H1 (cell line): ENCODE data around the gene AOPEP. TPM values are rescaled to one million over a fixed set of nuclear protein-coding genes. Genes with fewer than 3 reads are reported as not detected.
A peak's percentile ranks its signal among the peaks of the same experiment; 100 is the strongest.

Experiments
- CTCF ChIA-PET: fragments of 300-600 bp; sonication (Branson Sonifier 250); formaldehyde crosslinking; loops from one replicate; lab custom pipeline; 2021; ENCODE audit not compliant: partially characterized antibody; lab: Charles Lee
- POLR2A ChIA-PET: fragments of 300-600 bp; sonication (Branson Sonifier 250); formaldehyde crosslinking; loops from one replicate; lab custom pipeline; 2021; ENCODE audit warnings: inconsistent platforms; ENCODE audit not compliant: partially characterized antibody; lab: Charles Lee
- DNase-seq, 2 experiments: peaks; one replicate each; pipeline versions ENCODE4 v3.0.0 to v3.0.0-alpha.2; 2010 to 2022; ENCODE audit warnings: low spot score in 2 of 2, low read depth in 1 of 2, mixed read lengths in 1 of 2
- FAIRE-seq: peaks from 2 replicates; lab custom pipeline; 2011; peaks lifted over from hg19 to GRCh38; lab: Jason Lieb, UNC
- H2AFZ ChIP-seq: 2 replicates; pipeline ENCODE4 v1.8.1; 2012; ENCODE audit warnings: low read length, inconsistent platforms
- H2AK5ac ChIP-seq: 2 replicates; pipeline ENCODE4 v1.6.1; 2013; ENCODE audit warnings: low read depth, low read length
- H2BK120ac ChIP-seq: replicated peaks from 2 replicates; pipeline ENCODE3; 2013; ENCODE audit warnings: low read depth, low read length, inconsistent platforms
- H2BK12ac ChIP-seq: 2 replicates; pipeline ENCODE4 v1.6.1; 2013; ENCODE audit warnings: low read depth, low read length
- H2BK15ac ChIP-seq: 2 replicates; pipeline ENCODE4 v1.6.1; 2013; ENCODE audit warnings: low read length
- H2BK20ac ChIP-seq: 2 replicates; pipeline ENCODE4 v1.6.1; 2013; ENCODE audit warnings: low read length
- H2BK5ac ChIP-seq: 2 replicates; pipeline ENCODE4 v1.6.1; 2013; ENCODE audit warnings: low read depth, low read length
- H3K14ac ChIP-seq: 2 replicates; pipeline ENCODE4 v1.6.1; 2013; ENCODE audit warnings: inconsistent platforms; ENCODE audit not compliant: insufficient read length
- H3K18ac ChIP-seq: 2 replicates; pipeline ENCODE4 v1.6.1; 2013; ENCODE audit warnings: low read length; ENCODE audit errors: extremely low read depth
- H3K23ac ChIP-seq: 2 replicates; pipeline ENCODE4 v1.6.1; 2013; ENCODE audit warnings: inconsistent platforms; ENCODE audit not compliant: insufficient read length
- H3K23me2 ChIP-seq: 2 replicates; pipeline ENCODE4 v1.6.1; 2013; ENCODE audit warnings: low read depth, low read length
- H3K27ac ChIP-seq: 2 replicates; pipeline ENCODE4 v1.6.1; 2011; ENCODE audit warnings: low read depth, low read length, inconsistent platforms
- H3K27me3 ChIP-seq, 4 experiments: replicated peaks in 1 of 4; 1 replicate in 1 of 4; 2 replicates in 3 of 4; pipeline versions ENCODE4 v1.6.1 to v1.8.1; 2011 to 2013; ENCODE audit warnings: low read length in 3 of 4, mild to moderate bottlenecking in 3 of 4, inconsistent platforms in 2 of 4, mixed read lengths in 2 of 4, moderate library complexity in 1 of 4; ENCODE audit not compliant: control insufficient read depth in 3 of 4, insufficient read depth in 3 of 4; ENCODE audit errors: extremely low read depth in 1 of 4
- H3K36me3 ChIP-seq, 4 experiments: 2 replicates each; pipeline versions ENCODE4 v1.6.1 to v1.8.1; 2011 to 2013; ENCODE audit warnings: mild to moderate bottlenecking in 4 of 4, low read length in 3 of 4, moderate library complexity in 2 of 4, control low read depth in 1 of 4, inconsistent platforms in 1 of 4; ENCODE audit not compliant: insufficient read depth in 4 of 4, control insufficient read depth in 2 of 4
- H3K4ac ChIP-seq: replicated peaks from 2 replicates; pipeline ENCODE3; 2013; ENCODE audit warnings: low read length, low read depth, mixed read lengths, inconsistent platforms; ENCODE audit not compliant: insufficient read length
- H3K4me1 ChIP-seq, 4 experiments: replicated peaks in 1 of 4; 1 replicate in 1 of 4; 2 replicates in 3 of 4; pipeline versions ENCODE4 v1.6.1 to v1.8.1; 2011 to 2013; ENCODE audit warnings: low read length in 3 of 4, inconsistent platforms in 2 of 4, mixed read lengths in 1 of 4; ENCODE audit not compliant: insufficient read depth in 4 of 4, control insufficient read depth in 3 of 4
- H3K4me2 ChIP-seq, 2 experiments: 2 replicates each; pipeline versions ENCODE4 v1.6.1 to v1.8.1; 2011 to 2013; ENCODE audit warnings: low read depth in 2 of 2, low read length in 2 of 2, control low read depth in 1 of 2, inconsistent platforms in 1 of 2, mild to moderate bottlenecking in 1 of 2; ENCODE audit not compliant: insufficient read depth in 1 of 2
- H3K4me3 ChIP-seq, 4 experiments: fragments of 200-600, 300-600 bp in 1 of 4; sonication (generic), shearing (Covaris generic), sonication (Bioruptor Twin) in 1 of 4; 2 replicates each; pipeline versions ENCODE4 v1.5.1 to v1.8.1; 2011 to 2016; ENCODE audit warnings: low read length in 4 of 4, low read depth in 3 of 4, control low read depth in 2 of 4, inconsistent platforms in 2 of 4, mild to moderate bottlenecking in 2 of 4, mixed read lengths in 1 of 4, moderate library complexity in 1 of 4; ENCODE audit not compliant: insufficient read depth in 2 of 4; ENCODE audit errors: extremely low read depth in 1 of 4
- H3K56ac ChIP-seq: replicated peaks from 2 replicates; pipeline ENCODE3; 2013; ENCODE audit warnings: low read depth, mild to moderate bottlenecking, mixed read lengths, low read length, inconsistent platforms; ENCODE audit not compliant: insufficient read length
- H3K79me1 ChIP-seq: 2 replicates; pipeline ENCODE4 v1.6.1; 2013; ENCODE audit warnings: low read depth, low read length, control low read depth
- H3K79me2 ChIP-seq, 2 experiments: 2 replicates each; pipeline versions ENCODE4 v1.6.1 to v1.8.1; 2012 to 2013; ENCODE audit warnings: low read length in 2 of 2, mild to moderate bottlenecking in 2 of 2, inconsistent platforms in 1 of 2; ENCODE audit not compliant: insufficient read depth in 2 of 2, control insufficient read depth in 1 of 2
- H3K9ac ChIP-seq, 4 experiments: replicated peaks in 1 of 4; 1 replicate in 1 of 4; 2 replicates in 3 of 4; pipeline versions ENCODE4 v1.6.1 to v1.8.1; 2011 to 2013; ENCODE audit warnings: low read depth in 3 of 4, low read length in 3 of 4, control low read depth in 2 of 4, mild to moderate bottlenecking in 2 of 4, moderate library complexity in 2 of 4, inconsistent platforms in 1 of 4; ENCODE audit errors: extremely low read depth in 1 of 4
- H3K9me3 ChIP-seq, 2 experiments: 2 replicates each; pipeline versions ENCODE4 v1.6.1 to v1.8.1; 2012 to 2013; ENCODE audit warnings: mild to moderate bottlenecking in 2 of 2, moderate library complexity in 2 of 2, control low read depth in 1 of 2, inconsistent platforms in 1 of 2, low read depth in 1 of 2, low read length in 1 of 2, mixed read lengths in 1 of 2; ENCODE audit not compliant: insufficient read depth in 2 of 2
- H4K20me1 ChIP-seq, 2 experiments: replicated peaks in 1 of 2; 2 replicates each; pipeline versions ENCODE3 to v1.8.1; 2011 to 2013; ENCODE audit warnings: inconsistent platforms in 2 of 2, low read length in 2 of 2, mild to moderate bottlenecking in 1 of 2; ENCODE audit not compliant: insufficient read depth in 2 of 2, control insufficient read depth in 1 of 2
- H4K5ac ChIP-seq: 2 replicates; pipeline ENCODE4 v1.6.1; 2013; ENCODE audit warnings: low read length, low read depth, mixed read lengths, inconsistent platforms; ENCODE audit not compliant: insufficient read length
- H4K8ac ChIP-seq: 2 replicates; pipeline ENCODE4 v1.8.0; 2013; ENCODE audit warnings: mild to moderate bottlenecking, moderate library complexity, low read length, inconsistent platforms; ENCODE audit not compliant: insufficient read depth; ENCODE audit errors: extremely low read depth
- H4K91ac ChIP-seq: replicated peaks from 2 replicates; pipeline ENCODE3; 2013; ENCODE audit warnings: low read length, mixed read lengths, inconsistent platforms; ENCODE audit not compliant: insufficient read length
- ASH2L ChIP-seq: fragments of 200-600, 300-600 bp; sonication (generic); IDR thresholded peaks from one replicate; pipeline ENCODE4 v1.7.1; 2017; ENCODE audit warnings: low read length
- ATF3 ChIP-seq: IDR thresholded peaks from 2 replicates; pipeline ENCODE4 v1.6.1; 2011; ENCODE audit warnings: low read depth, mild to moderate bottlenecking, low read length; ENCODE audit not compliant: insufficient read depth
- BACH1 ChIP-seq: IDR thresholded peaks from 2 replicates; pipeline ENCODE4 v1.6.1; 2012; ENCODE audit warnings: low read length, improper control_type of control experiment
- CBX5 ChIP-seq: fragments of 300-800, 300-1000 bp; sonication (generic); IDR thresholded peaks from 2 replicates; pipeline ENCODE4 v1.7.1; 2016; ENCODE audit warnings: antibody characterized with exemption, low read length, low read depth
- CHD2 ChIP-seq: IDR thresholded peaks from 2 replicates; pipeline ENCODE4 v1.6.1; 2012; ENCODE audit warnings: low read length, improper control_type of control experiment
- EGR1 ChIP-seq: IDR thresholded peaks from 2 replicates; pipeline ENCODE4 v1.6.1; 2011; ENCODE audit warnings: low read depth, low read length, borderline replicate concordance
- KDM1A ChIP-seq: fragments of 200-600, 300-600 bp; sonication (generic); IDR thresholded peaks from 2 replicates; pipeline ENCODE4 v1.7.1; 2016; ENCODE audit warnings: mild to moderate bottlenecking, low read length, borderline replicate concordance
- KDM4A ChIP-seq: IDR thresholded peaks from one replicate; pipeline ENCODE4 v1.7.1; 2012; ENCODE audit warnings: low read depth, mild to moderate bottlenecking, moderate library complexity, low read length, inconsistent platforms; ENCODE audit not compliant: severe bottlenecking
- NRF1 ChIP-seq: IDR thresholded peaks from 2 replicates; pipeline ENCODE4 v1.6.1; 2011; ENCODE audit warnings: mild to moderate bottlenecking, low read depth, low read length, improper control_type of control experiment
- RNF2 ChIP-seq: fragments of 200-900, 300-1000 bp; sonication (generic); IDR thresholded peaks from 2 replicates; pipeline ENCODE4 v1.7.1; 2016; ENCODE audit warnings: borderline replicate concordance, low read depth, mild to moderate bottlenecking, antibody characterized with exemption, low read length; ENCODE audit not compliant: poor library complexity, severe bottlenecking; ENCODE audit errors: missing control alignments
- SP1 ChIP-seq: IDR thresholded peaks from 2 replicates; pipeline ENCODE4 v1.6.1; 2011; ENCODE audit warnings: low read depth, low read length
- SP4 ChIP-seq: IDR thresholded peaks from 2 replicates; pipeline ENCODE4 v1.6.1; 2012; ENCODE audit warnings: low read length, inconsistent platforms
- ZNF274 ChIP-seq: IDR thresholded peaks from 2 replicates; pipeline ENCODE4 v1.7.0; 2012; ENCODE audit warnings: low read length, borderline replicate concordance; ENCODE audit errors: extremely low read depth
- WGBS, 2 experiments: shearing (Covaris generic) in 1 of 2; methylation state at CpG; one replicate each; pipeline versions ENCODE4 v1.1.6 to v1.1.7; 2013 to 2015; ENCODE audit warnings: low lambda C conversion rate in 2 of 2, mixed read lengths in 2 of 2, inconsistent platforms in 1 of 2, low coverage in 1 of 2, missing lambda C conversion rate in 1 of 2; ENCODE audit not compliant: insufficient replicate concordance in 2 of 2, insufficient coverage in 1 of 2, insufficient read length in 1 of 2; ENCODE audit errors: extremely low coverage in 1 of 2, missing lambda C conversion rate in 1 of 2; 5-methylcytosine and 5-hydroxymethylcytosine counted together
- polyA plus RNA-seq, 7 experiments: library from polyadenylated mRNA; depleted of rRNA in 3 of 7; stranded (reverse) in 5 of 7; unstranded in 2 of 7; fragments of >200 nt in 5 of 7; fragments of 200-250 nt in 2 of 7; gene quantifications; 1 replicate in 5 of 7; 2 replicates in 1 of 7; 4 replicates in 1 of 7; pipeline versions ENCODE4 v1.2.1 to v1.2.3, GENCODE V29; 2011 to 2013; ENCODE audit warnings: missing spikeins in 2 of 7, mixed read lengths in 2 of 7
- total RNA-seq: library from RNA; stranded (reverse); fragmentation: NEBNext Ultra II Directional; extraction: Animal tissue kit (Norgen Biotek cat#: 25700); gene quantifications from 2 replicates; pipeline ENCODE4 v1.2.1, GENCODE V29; 2021

AOPEP gene
- total and polyA plus RNA-seq, 2 of the 8 experiments (the other 6 are each of a cell fraction or from before 2014, with no cell fraction given) = 6.1 to 14.3 TPM

GRCh38 chr9:95105519-95106287 lies 379.2 kb downstream of the AOPEP start:
- no peak overlapping the region for H3K4ac ChIP-seq
- DNase-seq (no peak), FAIRE-seq (no peak)
- no peak overlapping the region for H2BK12ac ChIP-seq
- no peak overlapping the region for H2AK5ac ChIP-seq
- H4K20me1 ChIP-seq = no peaks in the 10 kb centered on the region
- H3K4me3 ChIP-seq = no peak overlapping the region
- H3K18ac ChIP-seq = no peak overlapping the region
- no peak overlapping the region for H4K5ac ChIP-seq
- no peak overlapping the region for H2BK5ac ChIP-seq
- no peak overlapping the region for H4K91ac ChIP-seq
- no peak overlapping the region for H2BK20ac ChIP-seq
- no peaks in the 10 kb centered on the region for H3K79me2 ChIP-seq
- no peaks in the 10 kb centered on the region for H3K23me2 ChIP-seq
- no peak overlapping the region for H3K14ac ChIP-seq
- no peak overlapping the region for H2BK120ac ChIP-seq
- H2BK15ac ChIP-seq = no peak overlapping the region
- no peak overlapping the region for H3K9ac ChIP-seq
- no peak overlapping the region; the same call in 1 of the 2 replicates for H3K27ac ChIP-seq
- H2AFZ ChIP-seq = no peak overlapping the region
- H3K9me3 ChIP-seq = no peaks in the 10 kb centered on the region
- 93% methylated on average over 13 of the region's 13 CpGs; no CpG with 5 or more reads in 1 of the 2 experiments for WGBS, 2 experiments
- no peak overlapping the region for H3K23ac ChIP-seq
- H4K8ac ChIP-seq = peak overlapping the region; percentile 3; the same call in 1 of the 2 replicates
- peaks cover 0 to 8% (median 2%) of the 10 kb centered on the region in 4 experiments; a peak in 5 of 7 replicates for H3K4me1 ChIP-seq
- CTCF ChIA-PET = interaction anchor here (1.0 to 1.7 kb wide), 2 partner anchors 21 to 24 kb away, joined by 3 to 7 read pairs; no protein-coding TSS in a partner anchor
- H3K36me3 ChIP-seq = peaks cover 0 to 4% (median 0%) of the 10 kb centered on the region in 4 experiments; a peak in 1 of 8 replicates
- POLR2A ChIA-PET = no interaction called here
- no peaks in the 10 kb centered on the region for H3K79me1 ChIP-seq
- H3K27me3 ChIP-seq = no peaks in the 10 kb centered on the region
- H3K56ac ChIP-seq = no peak overlapping the region
- no peak overlapping the region for H3K4me2 ChIP-seq
- TF ChIP-seq RNF2 (no peak), BACH1 (no peak), ATF3 (no peak), EGR1 (no peak), KDM4A (no peak), SP1 (no peak), ASH2L (no peak), SP4 (no peak), CHD2 (no peak), ZNF274 (no peak), NRF1 (no peak), KDM1A (no peak), CBX5 (no peak)
